ENCODE results near the gene ARHGAP15.

ARHGAP15 gene

GRCh38 chr2:143417428-143417827 lies 288.2 kb downstream of the ARHGAP15 start:
- no peak for FAIRE-seq

- no peak for FAIRE-seq
These were observed 291.1 kb downstream of the ARHGAP15 start for GRCh38 chr2:143420313-143420712.

GRCh38 chr2:143422681-143423080 lies 293.5 kb downstream of the ARHGAP15 start:
- no peak for FAIRE-seq

GRCh38 chr2:143425896-143426295 lies 296.7 kb downstream of the ARHGAP15 start:
- FAIRE-seq: no peak

GRCh38 chr2:143426296-143426695 lies 297.1 kb downstream of the ARHGAP15 start:
- no peak for FAIRE-seq

- no peak for FAIRE-seq
These were observed 299.5 kb downstream of the ARHGAP15 start for GRCh38 chr2:143428700-143429099.

GRCh38 chr2:143429932-143430679 lies 300.9 kb downstream of the ARHGAP15 start:
- FAIRE-seq: no peak

GRCh38 chr2:143431316-143431715 lies 302.1 kb downstream of the ARHGAP15 start:
- no peak for FAIRE-seq

- no peak for FAIRE-seq
These were observed 304.0 kb downstream of the ARHGAP15 start for GRCh38 chr2:143433251-143433650.

- FAIRE-seq: no peak
These were observed 304.6 kb downstream of the ARHGAP15 start for GRCh38 chr2:143433840-143434239.

GRCh38 chr2:143434445-143434844 lies 305.2 kb downstream of the ARHGAP15 start:
- no peak for FAIRE-seq

- FAIRE-seq: no peak
These were observed 305.9 kb downstream of the ARHGAP15 start for GRCh38 chr2:143435131-143435530.

GRCh38 chr2:143436951-143437350 lies 307.7 kb downstream of the ARHGAP15 start:
- no peak for FAIRE-seq

GRCh38 chr2:143440411-143441012 lies 311.3 kb downstream of the ARHGAP15 start:
- no peak for FAIRE-seq

GRCh38 chr2:143442193-143442592 lies 313.0 kb downstream of the ARHGAP15 start:
- no peak for FAIRE-seq

- FAIRE-seq: no peak
These were observed 322.5 kb downstream of the ARHGAP15 start for GRCh38 chr2:143451642-143452281.

- FAIRE-seq: no peak
These were observed 323.7 kb downstream of the ARHGAP15 start for GRCh38 chr2:143452817-143453451.

- no peak for FAIRE-seq
These were observed 324.8 kb downstream of the ARHGAP15 start for GRCh38 chr2:143453981-143454511.

- no peak for FAIRE-seq
These were observed 326.1 kb downstream of the ARHGAP15 start for GRCh38 chr2:143455317-143455716.

GRCh38 chr2:143458258-143459190 lies 329.3 kb downstream of the ARHGAP15 start:
- no peak for FAIRE-seq

- no peak for FAIRE-seq
These were observed 331.2 kb downstream of the ARHGAP15 start for GRCh38 chr2:143460382-143460781.

- no peak for FAIRE-seq
These were observed 334.5 kb downstream of the ARHGAP15 start for GRCh38 chr2:143463719-143464118.

Measured in G401.6 (cell line).